ENCODE data around the gene AGMO.

AGMO gene

DNA sequence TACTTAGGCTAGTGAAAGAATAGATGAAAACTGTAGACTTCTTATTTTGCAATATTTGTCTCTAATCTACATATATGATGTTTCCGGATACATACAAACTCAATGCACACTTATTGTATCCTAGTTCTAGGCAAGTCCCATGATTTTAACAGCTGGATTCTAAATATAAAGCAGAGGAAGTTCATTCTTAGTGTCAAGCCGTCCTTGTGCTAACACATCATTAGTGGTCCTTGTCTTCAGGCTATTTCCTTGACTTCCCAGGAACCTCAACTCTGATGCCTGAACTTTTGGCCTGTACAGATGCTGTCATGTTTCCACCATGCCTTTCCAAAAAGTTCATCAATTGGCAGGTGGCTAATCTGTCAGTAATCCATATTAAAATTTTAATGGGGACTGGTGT, 357.4 kb downstream of the AGMO start:
- no peak for DNase-seq

DNA sequence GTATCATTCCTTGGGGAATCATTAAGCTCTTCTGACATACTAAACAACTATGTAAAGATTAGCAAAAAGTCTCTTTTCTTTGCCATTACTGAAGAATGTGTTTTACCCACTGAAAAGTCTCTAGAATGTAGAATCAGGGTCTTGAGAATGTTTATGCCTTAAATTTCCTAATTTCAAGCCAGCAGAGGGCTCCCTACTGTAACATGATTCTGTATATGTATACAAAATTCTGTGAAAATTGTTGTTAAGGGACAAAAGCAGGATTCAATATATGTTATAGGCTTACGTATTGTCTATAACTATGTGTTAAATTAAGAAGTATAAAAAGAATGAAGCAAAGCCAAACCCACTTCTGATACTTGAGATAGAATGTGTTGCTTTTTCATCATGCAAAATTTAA, 362.3 kb downstream of the AGMO start:
- DNase-seq = no peak

DNA sequence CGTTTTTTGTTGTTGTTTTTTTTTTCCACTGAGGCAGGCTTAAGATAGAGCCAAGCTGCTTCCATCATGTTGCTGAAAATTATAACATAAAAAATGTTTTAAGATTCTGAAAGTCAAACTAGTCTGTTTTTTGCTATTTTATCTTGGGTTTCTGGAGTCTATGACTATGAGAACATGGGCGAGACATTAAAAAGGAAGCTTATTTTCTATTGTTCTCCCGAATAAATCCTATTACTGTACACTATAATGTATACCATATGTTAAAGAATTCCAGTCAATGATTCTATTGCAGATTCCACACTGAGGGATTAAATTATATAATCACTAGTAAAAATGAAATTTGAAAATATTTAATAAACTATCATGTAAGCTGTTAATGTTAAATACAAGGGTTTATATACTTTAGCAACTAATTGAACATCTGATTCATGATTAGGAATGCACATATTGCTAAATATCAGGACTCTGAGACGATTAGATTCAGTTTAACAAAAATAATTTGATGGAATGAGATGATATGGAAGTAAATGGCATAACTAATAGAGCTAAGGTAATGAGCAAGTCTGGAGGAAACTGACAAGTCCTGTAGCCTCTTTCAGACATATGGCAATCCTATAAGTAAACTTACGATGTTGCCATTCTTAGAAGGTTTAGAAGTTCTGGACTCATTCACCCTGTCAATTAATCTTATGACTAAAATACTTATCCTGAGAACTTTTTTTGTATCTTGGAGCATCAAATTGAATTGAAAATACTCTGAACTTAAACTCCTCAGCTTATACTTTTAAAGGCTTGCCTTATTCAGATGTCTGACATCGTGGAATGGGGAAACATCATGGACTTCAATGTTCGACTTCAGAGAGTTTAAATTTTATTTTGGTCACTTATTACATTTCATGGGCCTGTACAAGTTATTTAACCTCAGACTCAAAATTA, 364.5 kb downstream of the AGMO start:
- DNase-seq = no peak

DNA sequence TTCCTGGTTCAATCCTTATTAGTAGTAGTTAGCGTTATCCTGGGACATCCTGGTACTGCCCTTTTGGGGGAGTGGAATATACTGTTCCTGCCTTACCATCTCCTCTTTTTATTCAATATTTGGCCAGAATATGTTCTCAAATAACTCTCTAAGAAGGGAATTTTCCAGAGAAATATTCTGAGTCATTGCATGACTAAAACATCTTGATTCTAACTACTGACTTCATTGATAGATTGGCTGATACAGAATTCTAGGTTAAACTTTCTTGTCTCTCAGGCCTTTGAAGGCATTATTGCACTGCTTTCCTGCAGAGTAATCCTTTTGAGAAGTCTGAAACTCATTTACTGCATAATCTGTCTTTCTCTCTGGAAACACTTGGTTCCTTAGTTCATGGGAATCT, 383.8 kb downstream of the AGMO start:
- no peak for DNase-seq

DNA sequence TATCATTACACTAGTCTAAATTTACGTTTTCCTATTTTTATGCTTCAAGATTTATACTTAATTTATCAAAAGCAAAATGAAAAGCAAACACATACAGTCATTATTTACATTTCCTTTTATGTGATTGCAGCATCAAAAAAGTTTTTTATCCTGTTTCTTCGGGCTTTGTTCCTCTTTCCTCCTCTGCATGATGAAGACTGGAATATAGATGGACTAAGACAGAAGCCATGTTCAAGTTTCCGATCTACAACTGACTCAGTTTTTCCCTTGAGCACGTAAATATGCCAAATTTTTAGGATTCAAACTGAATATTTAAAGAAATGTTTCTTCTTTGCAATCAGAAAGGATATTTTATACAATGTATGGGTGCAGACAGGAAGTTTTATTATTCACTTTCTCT, 385.7 kb downstream of the AGMO start:
- no peak for DNase-seq

DNA sequence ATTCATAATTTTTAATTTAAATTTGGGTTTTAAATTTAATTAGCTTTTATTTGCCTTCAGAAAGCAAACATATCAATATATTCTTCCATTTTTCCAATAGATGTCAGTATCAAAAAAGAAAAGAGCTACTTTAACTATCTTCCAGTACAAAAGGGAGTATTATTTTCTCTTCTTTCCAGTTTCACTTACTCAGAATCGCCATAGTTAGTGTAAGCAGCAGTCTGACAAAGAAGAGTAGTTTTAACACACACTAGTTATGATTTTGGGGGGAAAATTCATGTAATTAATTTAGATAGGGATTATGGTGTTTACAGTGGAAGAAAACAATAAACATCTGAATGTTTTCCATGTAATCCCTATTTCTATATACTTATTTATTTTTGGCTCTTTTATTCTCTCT, 386.7 kb downstream of the AGMO start:
- DNase-seq = no peak

DNA sequence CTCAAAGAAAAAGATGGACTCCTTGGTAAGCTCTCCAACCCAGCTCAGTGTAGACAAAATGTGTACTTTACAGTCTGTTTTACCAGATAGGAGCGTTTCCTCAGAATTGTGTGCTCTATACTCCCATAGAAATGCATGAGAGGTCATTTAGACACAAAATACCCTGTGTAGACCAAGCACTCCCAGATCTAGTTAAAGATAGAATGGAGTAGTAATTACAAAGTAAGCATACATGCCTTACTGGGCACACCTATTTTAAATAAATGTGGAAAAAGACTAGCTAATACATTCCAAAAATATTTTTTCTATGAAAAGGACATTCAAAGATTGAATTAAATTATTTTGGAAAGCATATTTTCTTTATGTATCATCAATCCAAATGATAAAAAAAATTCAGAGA, 387.3 kb downstream of the AGMO start:
- DNase-seq = no peak

DNA sequence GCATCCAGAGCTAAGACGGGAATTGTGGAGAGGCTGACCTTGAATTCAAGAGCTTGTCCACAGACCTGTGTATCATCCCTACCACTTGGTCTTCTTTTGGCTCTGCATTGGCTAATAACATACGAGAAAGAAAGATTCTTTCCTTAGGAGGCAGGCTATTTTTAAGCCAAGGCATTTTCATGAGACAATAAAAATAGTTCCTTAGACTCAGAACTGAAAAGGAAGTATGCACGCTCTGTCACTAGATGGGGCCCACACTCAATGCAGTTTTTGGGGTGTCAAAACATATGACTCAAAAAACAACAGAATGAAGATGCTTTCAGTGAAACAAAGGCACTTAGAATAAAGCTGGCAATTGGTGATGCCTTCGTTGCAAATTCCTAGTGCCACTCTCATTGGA, 393.3 kb downstream of the AGMO start:
- DNase-seq = no peak

DNA sequence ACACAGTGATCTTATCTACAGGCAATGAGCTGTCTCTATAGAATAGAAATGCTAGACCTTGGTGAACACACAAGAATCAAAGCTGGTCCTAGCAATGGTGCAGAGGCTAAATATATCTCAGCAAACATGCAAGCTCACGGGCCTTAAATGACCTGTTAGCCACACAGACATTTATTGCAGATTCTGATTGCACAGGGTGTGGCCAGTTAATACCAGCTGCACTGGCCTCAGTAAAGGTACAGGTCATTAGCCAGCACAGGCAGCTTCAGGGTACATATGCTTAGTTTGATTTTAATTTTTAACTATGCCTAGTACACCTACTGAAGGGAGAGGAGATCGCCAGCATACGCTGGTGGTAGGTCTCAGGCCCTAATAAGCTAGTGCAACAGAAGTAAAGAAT, 393.9 kb downstream of the AGMO start:
- no peak for DNase-seq

DNA sequence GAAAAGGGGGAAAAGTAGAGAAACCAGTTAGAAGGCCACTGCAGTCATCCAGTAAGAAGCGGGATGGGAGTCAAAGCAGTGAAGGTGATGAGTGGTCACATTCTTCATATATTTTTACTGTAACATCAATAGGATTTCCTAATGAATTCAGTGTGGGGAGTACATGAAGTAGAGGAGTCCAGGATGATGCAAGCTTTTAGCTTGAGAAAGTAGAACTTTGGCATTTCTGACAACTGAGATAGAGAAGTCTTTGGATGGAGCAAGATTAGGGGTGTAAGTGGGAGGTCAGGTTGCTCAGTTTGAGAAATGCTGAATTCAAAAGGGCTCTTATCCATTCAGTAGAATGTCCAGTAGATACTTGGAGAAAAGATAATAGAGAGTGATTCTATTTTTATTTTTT, 395.2 kb downstream of the AGMO start:
- no peak for DNase-seq

DNA sequence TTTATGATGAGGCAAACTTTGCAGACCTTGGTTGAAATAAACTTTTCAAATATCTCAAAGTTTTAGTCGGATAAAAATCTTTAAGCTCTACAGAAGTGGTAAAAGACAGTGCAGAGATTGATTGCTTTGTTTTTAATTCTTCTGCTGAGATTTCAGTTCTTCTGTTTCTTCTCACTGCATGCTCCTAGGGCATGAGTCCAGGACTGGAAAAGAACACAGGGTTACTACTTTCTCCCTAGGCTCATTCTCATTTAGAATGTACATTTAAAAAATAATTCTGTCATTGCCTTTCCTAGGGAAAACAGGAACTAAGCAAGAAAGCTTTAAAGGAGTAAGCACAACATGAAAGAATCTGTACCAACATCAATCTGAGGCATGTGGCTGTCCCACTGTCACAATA, 402.6 kb downstream of the AGMO start:
- no peak for DNase-seq

DNA sequence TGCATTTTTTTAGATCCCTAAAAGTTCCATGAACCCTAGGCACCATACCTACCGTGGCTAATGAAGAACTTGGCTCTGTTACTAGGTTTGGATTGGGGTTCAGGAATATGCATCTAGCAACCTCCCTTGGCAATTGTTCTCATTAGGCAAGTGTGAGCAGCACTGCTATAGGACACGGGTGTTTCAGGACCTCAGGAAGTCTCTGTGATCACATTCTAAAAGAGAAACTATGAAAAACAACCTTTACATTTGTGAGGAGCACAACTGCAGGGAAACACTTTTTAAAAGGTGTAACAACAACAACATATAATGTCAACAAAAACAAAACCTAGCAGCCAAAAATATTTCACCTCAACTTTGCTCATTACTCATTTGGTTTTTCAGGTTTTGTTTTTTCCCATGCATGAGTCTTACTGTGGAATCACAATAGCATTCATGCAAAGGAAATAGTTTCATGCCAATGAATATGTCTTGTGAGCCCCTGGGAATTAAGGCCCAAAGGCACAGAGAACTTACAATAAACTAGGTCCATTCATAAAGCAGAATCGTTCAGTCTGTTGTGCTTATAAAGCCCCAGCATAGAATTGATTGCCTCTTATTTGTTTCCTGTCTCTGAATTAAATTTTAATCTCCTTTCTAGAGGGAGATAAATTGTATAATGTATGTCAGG, 403.5 kb downstream of the AGMO start:
- DNase-seq = no peak

All from right forelimb (tissue), 1 donor.